Right lobe of liver (tissue), 6 donors: ENCODE data around the gene VSTM2L. TPM values are rescaled to one million over a fixed set of nuclear protein-coding genes. Genes with fewer than 3 reads are reported as not detected.

Experiments used
- ATAC-seq, 4 donors: fragments of 200-7000 bp; cut with Tn5 transposase; one replicate each; pipeline ENCODE4 v1.9.1; 2020; ENCODE audit warnings: mild to moderate bottlenecking in 4 of 4, moderate library complexity in 4 of 4
- DNase-seq, 3 donors: peaks; one replicate each; pipeline ENCODE4 v3.0.0-alpha.2; 2020
- H3K27ac ChIP-seq, 3 donors: fragments of 200-600 bp; one replicate each; pipeline ENCODE4 v1.8.0; 2022
- H3K27me3 ChIP-seq, 2 donors: fragments of 200-600 bp; one replicate each; pipeline ENCODE4 v1.8.0; 2022
- H3K36me3 ChIP-seq, 4 donors: fragments of 200-600 bp; sonication (generic) in 1 of 4; one replicate each; pipeline versions ENCODE4 v1.5.1 to v1.8.0; 2017 to 2022; ENCODE audit warnings: control low read depth in 1 of 4
- H3K4me1 ChIP-seq, 4 donors: fragments of 200-600 bp; sonication (generic) in 1 of 4; one replicate each; pipeline versions ENCODE4 v1.5.1 to v1.8.0; 2017 to 2022; ENCODE audit warnings: control low read depth in 1 of 4
- H3K4me3 ChIP-seq, 3 donors: fragments of 200-600 bp; one replicate each; pipeline ENCODE4 v1.8.0; 2022
- H3K9me3 ChIP-seq, 4 donors: fragments of 200-600 bp; sonication (generic) in 1 of 4; one replicate each; pipeline versions ENCODE4 v1.5.1 to v1.8.0; 2017 to 2022; ENCODE audit warnings: control low read depth in 1 of 4
- CTCF ChIP-seq, 4 donors: fragments of 200-600 bp in 3 of 4; fragments of 450-650 bp in 1 of 4; IDR thresholded peaks; one replicate each; pipeline versions ENCODE4 v1.5.1 to v1.8.0; 2016 to 2022; ENCODE audit warnings: antibody characterized with exemption in 4 of 4, mild to moderate bottlenecking in 2 of 4
- POLR2A ChIP-seq: fragments of 450-650 bp; IDR thresholded peaks from one replicate; pipeline ENCODE4 v1.6.1; 2017; ENCODE audit warnings: antibody characterized with exemption, mild to moderate bottlenecking
- WGBS: methylation state at CpG from one replicate; pipeline ENCODE4 v1.1.6; 2018; ENCODE audit warnings: low coverage, low lambda C conversion rate; ENCODE audit not compliant: insufficient coverage; ENCODE audit errors: missing lambda C conversion rate; 5-methylcytosine and 5-hydroxymethylcytosine counted together
- intact Hi-C, 2 donors: fragments of 100-400 bp; cut with DNase I; formaldehyde crosslinking; loops; one replicate each; pipeline versions ENCODE4 v1.11.2 to v1.14.1; 2022
- total RNA-seq, 6 experiments: library from RNA; depleted of rRNA in 2 of 6; stranded (reverse); fragments of >200 nt in 2 of 6; fragmentation: NEBNext Ultra II Directional in 3 of 6; extraction: Animal tissue kit (Norgen Biotek cat#: 25700) in 3 of 6; gene quantifications; one replicate each; pipeline versions ENCODE4 v1.1.0 to v1.2.4, GENCODE V29; 2016 to 2023
- donor health status: DM: no; HTN: yes; CAD: no.
- donor health status: DM: no; HTN: no; CAD: no.
- donor health status: DM: no; HTN: no; CAD: no.
- donor health status: DM: no; HTN: yes; CAD: no.
- donor health status: DM: no; HTN: yes; CAD: no.

Gene VSTM2L
- total RNA-seq, 6 experiments from 2014 or later, result 0.56 to 10.7 (median 1.8) TPM

- Histone ChIP-seq H3K4me1 (no peaks in the 10 kb centered on the region), H3K36me3 (no peaks in the 10 kb centered on the region), H3K27ac (no peak overlapping the region), H3K27me3 (no peaks in the 10 kb centered on the region), H3K9me3 (no peaks in the 10 kb centered on the region), H3K4me3 (no peak overlapping the region)
- no peak for ATAC-seq
- intact Hi-C loops, result no loop called here
- TF ChIP-seq CTCF (IDR thresholded peaks at IDR 0.05), result no peak
- TF ChIP-seq POLR2A, result no peak
- DNase-seq, result no peak
- 52% methylated on average over 7 of the region's 10 CpGs for WGBS
These were observed 74.0 kb downstream of the VSTM2L start for GRCh38 chr20:37976887-37977286.

GRCh38 chr20:37977338-37977737 is 74.4 kb downstream of the VSTM2L start:
- no peaks in the 10 kb centered on the region for H3K4me1 ChIP-seq
- WGBS, result 77% methylated on average over 7 of the region's 12 CpGs
- no peaks in the 10 kb centered on the region for H3K36me3 ChIP-seq
- H3K27ac ChIP-seq, result no peak overlapping the region
- no peaks in the 10 kb centered on the region for H3K9me3 ChIP-seq
- no peaks in the 10 kb centered on the region for H3K27me3 ChIP-seq
- no peak for TF ChIP-seq CTCF (IDR thresholded peaks at IDR 0.05)
- TF ChIP-seq POLR2A, result no peak
- H3K4me3 ChIP-seq, result no peak overlapping the region
- DNase-seq, result no peak
- intact Hi-C loops, result no loop called here
- ATAC-seq, result no peak

- DNase-seq (no peak), ATAC-seq (no peak)
- Histone ChIP-seq H3K27me3 (no peaks in the 10 kb centered on the region), H3K27ac (no peak overlapping the region), H3K4me1 (no peaks in the 10 kb centered on the region), H3K4me3 (no peak overlapping the region), H3K9me3 (no peaks in the 10 kb centered on the region), H3K36me3 (no peaks in the 10 kb centered on the region)
- intact Hi-C loops, result no loop called here
- WGBS, result 76% methylated on average over 6 of the region's 6 CpGs
- no peak for TF ChIP-seq POLR2A
- TF ChIP-seq CTCF (IDR thresholded peaks at IDR 0.05), result no peak
These were observed 74.9 kb downstream of the VSTM2L start for GRCh38 chr20:37977786-37978185.

GRCh38 chr20:37979021-37979985 is 76.4 kb downstream of the VSTM2L start:
- 95% methylated on average over 6 of the region's 16 CpGs for WGBS
- Histone ChIP-seq H3K4me3 (no peak overlapping the region), H3K27ac (no peak overlapping the region), H3K9me3 (no peaks in the 10 kb centered on the region), H3K36me3 (no peaks in the 10 kb centered on the region), H3K27me3 (no peaks in the 10 kb centered on the region), H3K4me1 (peaks cover 0 to 9% (median 4%) of the 10 kb centered on the region in 4 donors)
- DNase-seq, result no peak
- ATAC-seq, result no peak
- TF ChIP-seq CTCF (IDR thresholded peaks at IDR 0.05) (no peak), POLR2A (no peak)
- intact Hi-C loops, result no loop called here
